ENCODE results near the gene PARP6.
"Not testable (repeated sequence)": the region's sequence is repeated elsewhere in the genome, so short reads cannot be mapped to it uniquely, and the experiment has no call there.

- TF ChIP-seq CTCF (IDR thresholded peaks at IDR 0.05; ENCODE audit: low read depth, low read length, missing input control); EGR1 (IDR thresholded peaks at IDR 0.05; ENCODE audit: low read depth in 2 of 2); TAF1 (conservative IDR thresholded peaks at IDR 0.05); YY1 (IDR thresholded peaks at IDR 0.05); MAX (IDR thresholded peaks at IDR 0.05); RAD21 (IDR thresholded peaks at IDR 0.05); NR2F2 (IDR thresholded peaks at IDR 0.05); ZBTB33 (IDR thresholded peaks at IDR 0.05); HNF4G (IDR thresholded peaks at IDR 0.05); REST (IDR thresholded peaks at IDR 0.05): not testable (repeated sequence)
Measured at GRCh38 chr15:72275635-72276325, 3.4 kb upstream of the PARP6 start.

All from liver (tissue), 3 donors.